HCT116 (cell line): ENCODE data around the gene AGK. TPM values are rescaled to one million over a fixed set of nuclear protein-coding genes. Genes with fewer than 3 reads are reported as not detected.

Experiments used
- ATAC-seq: fragments of 200-7000 bp; cut with Tn5 transposase; 2 replicates; pipeline ENCODE4 v1.9.1; 2020; ENCODE audit warnings: mild to moderate bottlenecking, moderate library complexity
- BruUV-seq: library from RNA; stranded (reverse); fragments of 400-500 nt; replicated peaks from 2 replicates; lab custom pipeline; 2021; lab: Mats Ljungman, UMichigan
- CTCF ChIA-PET: fragments of 300-600 bp; sonication (Branson Sonifier 250); formaldehyde crosslinking; loops from one replicate; lab custom pipeline; 2021; ENCODE audit warnings: antibody characterized with exemption; lab: Charles Lee
- POLR2A ChIA-PET: fragments of 300-600, 350-600 bp; sonication (Branson Sonifier 250); formaldehyde crosslinking; loops from one replicate; lab custom pipeline; 2021; ENCODE audit warnings: antibody characterized with exemption; lab: Charles Lee
- RAD21 ChIA-PET, 2 experiments: fragments of 300-600 bp; sonication (Branson Sonifier 250); formaldehyde crosslinking; loops; one replicate each; lab custom pipeline; 2023; ENCODE audit warnings: low total read pairs in 2 of 2; ENCODE audit not compliant: uncharacterized antibody in 2 of 2, unreplicated experiment in 2 of 2, low non-redundant PET in 1 of 2; lab: Charles Lee
- DNase-seq: peaks from one replicate; pipeline ENCODE4 v3.0.0-alpha.2; 2010; ENCODE audit warnings: low read depth, low spot score
- H2AFZ ChIP-seq: fragments of 200-600 bp; shearing (Covaris generic), sonication (generic); 2 replicates; pipeline ENCODE4 v1.6.1; 2017; ENCODE audit warnings: low read depth, mixed run types, mixed read lengths, antibody characterized with exemption, low read length; ENCODE audit not compliant: poor library complexity, severe bottlenecking
- H3K27ac ChIP-seq: 2 replicates; pipeline ENCODE4 v1.5.1; 2012; ENCODE audit warnings: low read depth, low read length
- H3K27me3 ChIP-seq: fragments of 200-600 bp; sonication (generic); 2 replicates; pipeline ENCODE4 v1.6.1; 2016; ENCODE audit warnings: mixed run types, low read length, mixed read lengths; ENCODE audit not compliant: insufficient read depth
- H3K36me3 ChIP-seq, 2 experiments: fragments of 200-500 bp in 1 of 2; fragments of 200-600 bp in 1 of 2; sonication (Bioruptor generic) in 1 of 2; sonication (generic) in 1 of 2; 2 replicates each; pipeline versions ENCODE4 v1.5.1 to v1.6.1; 2014 to 2016; ENCODE audit warnings: low read length in 2 of 2, inconsistent platforms in 1 of 2, mixed read lengths in 1 of 2, mixed run types in 1 of 2; ENCODE audit not compliant: insufficient read depth in 2 of 2, control insufficient read depth in 1 of 2
- H3K4me1 ChIP-seq, 2 experiments: fragments of 200-600 bp in 1 of 2; sonication (generic) in 1 of 2; 2 replicates each; pipeline versions ENCODE4 v1.5.1 to v1.6.1; 2012 to 2017; ENCODE audit warnings: low read length in 2 of 2, inconsistent platforms in 1 of 2, mild to moderate bottlenecking in 1 of 2, mixed read lengths in 1 of 2, mixed run types in 1 of 2, moderate library complexity in 1 of 2; ENCODE audit not compliant: insufficient read depth in 2 of 2, control insufficient read depth in 1 of 2
- H3K4me2 ChIP-seq: fragments of 200-600 bp; sonication (generic); 2 replicates; pipeline ENCODE4 v1.6.1; 2017; ENCODE audit warnings: mixed run types, low read length, mixed read lengths
- H3K4me3 ChIP-seq, 2 experiments: fragments of 200-600 bp in 1 of 2; sonication (generic) in 1 of 2; replicated peaks in 1 of 2; 2 replicates each; pipeline ENCODE4 v1.5.1; 2011 to 2016; ENCODE audit warnings: low read length in 2 of 2, control low read depth in 1 of 2, low read depth in 1 of 2, mild to moderate bottlenecking in 1 of 2, mixed read lengths in 1 of 2, mixed run types in 1 of 2
- H3K79me2 ChIP-seq: fragments of 200-600 bp; sonication (generic); 2 replicates; pipeline ENCODE4 v1.6.1; 2017; ENCODE audit warnings: mild to moderate bottlenecking, mixed run types, low read length, moderate library complexity, mixed read lengths; ENCODE audit not compliant: insufficient read depth
- H3K9ac ChIP-seq: fragments of 200-600 bp; sonication (generic); 2 replicates; pipeline ENCODE4 v1.6.1; 2016; ENCODE audit warnings: low read length, mixed read lengths
- H3K9me2 ChIP-seq: fragments of 200-600 bp; sonication (generic), shearing (Covaris generic); 2 replicates; pipeline ENCODE4 v1.6.1; 2017; ENCODE audit warnings: mixed run types, mild to moderate bottlenecking, moderate library complexity; ENCODE audit not compliant: insufficient read depth
- H3K9me3 ChIP-seq, 2 experiments: fragments of 200-500 bp in 1 of 2; fragments of 200-600 bp in 1 of 2; sonication (Bioruptor generic) in 1 of 2; sonication (generic) in 1 of 2; 2 replicates each; pipeline ENCODE4 v1.6.1; 2014 to 2017; ENCODE audit warnings: low read length in 2 of 2, mixed read lengths in 2 of 2, inconsistent platforms in 1 of 2, low read depth in 1 of 2, mild to moderate bottlenecking in 1 of 2, mixed run types in 1 of 2, moderate library complexity in 1 of 2; ENCODE audit not compliant: control insufficient read depth in 1 of 2, insufficient read depth in 1 of 2
- H4K20me1 ChIP-seq: fragments of 200-600 bp; sonication (generic), shearing (Covaris generic); 2 replicates; pipeline ENCODE4 v1.6.1; 2017; ENCODE audit warnings: mixed run types, mild to moderate bottlenecking, moderate library complexity; ENCODE audit not compliant: insufficient read depth
- CBX3 ChIP-seq: IDR thresholded peaks from 2 replicates; pipeline ENCODE4 v1.6.1; 2012; ENCODE audit warnings: low read depth
- CEBPB ChIP-seq: IDR thresholded peaks from 2 replicates; pipeline ENCODE4 v1.6.1; 2012; ENCODE audit warnings: low read depth
- EGR1 ChIP-seq: IDR thresholded peaks from 2 replicates; pipeline ENCODE4 v1.6.1; 2012; ENCODE audit warnings: low read depth
- MAX ChIP-seq: IDR thresholded peaks from 2 replicates; pipeline ENCODE4 v1.6.1; 2012
- POLR2A ChIP-seq: IDR thresholded peaks from 2 replicates; pipeline ENCODE4 v1.7.0; 2011; ENCODE audit warnings: borderline replicate concordance; ENCODE audit not compliant: insufficient read depth, insufficient read length; ENCODE audit errors: extremely low read depth
- RAD21 ChIP-seq: IDR thresholded peaks from 2 replicates; pipeline ENCODE4 v1.6.1; 2012; ENCODE audit warnings: low read depth, mild to moderate bottlenecking
- REST ChIP-seq: IDR thresholded peaks from 2 replicates; pipeline ENCODE4 v1.6.1; 2012; ENCODE audit warnings: low read depth
- TCF7L2 ChIP-seq: IDR thresholded peaks from 2 replicates; pipeline ENCODE4 v1.7.0; 2011; ENCODE audit warnings: borderline replicate concordance, inconsistent platforms; ENCODE audit not compliant: insufficient read depth, insufficient read length; ENCODE audit errors: extremely low read depth
- ZBTB33 ChIP-seq: IDR thresholded peaks from 2 replicates; pipeline ENCODE4 v1.6.1; 2011; ENCODE audit warnings: mild to moderate bottlenecking, low read length, moderate library complexity; ENCODE audit not compliant: insufficient replicate concordance; ENCODE audit errors: extremely low read depth
- ZFX ChIP-seq: fragments of 450-650 bp; IDR thresholded peaks from 2 replicates; pipeline ENCODE4 v1.6.1; 2017
- intact Hi-C: fragments of 100-400 bp; cut with micrococcal nuclease; formaldehyde crosslinking; loops from 2 replicates; pipeline ENCODE4 v1.10.0; 2022
- total RNA-seq: library from RNA; stranded (reverse); gene quantifications from one replicate; pipeline ENCODE4 v1.2.1, GENCODE V29; 2021; ENCODE audit not compliant: unreplicated experiment

AGK gene
- total RNA-seq, 1 experiment from 2014 or later = 36.3 TPM

GRCh38 chr7:141630621-141631020 is 79.4 kb downstream of the AGK start:
- BruUV-seq = no TSS peak
- Histone ChIP-seq H3K27me3 (no peaks in the 10 kb centered on the region), H2AFZ (no peak overlapping the region), H3K4me1 (no peaks in the 10 kb centered on the region), H3K9me3 (no peaks in the 10 kb centered on the region), H3K79me2 (no peaks in the 10 kb centered on the region), H4K20me1 (no peaks in the 10 kb centered on the region), H3K4me2 (no peak overlapping the region), H3K36me3 (no peaks in the 10 kb centered on the region), H3K9me2 (no peaks in the 10 kb centered on the region), H3K9ac (no peak overlapping the region), H3K4me3 (no peak overlapping the region), H3K27ac (no peak overlapping the region)
- no peak for DNase-seq
- ChIA-PET RAD21 (no interaction called here), POLR2A (no interaction called here), CTCF (no interaction called here)
- intact Hi-C loops = no loop called here
- ATAC-seq = no peak
- no peak for TF ChIP-seq RAD21
- no peak for TF ChIP-seq CEBPB
- TF ChIP-seq POLR2A = no peak
- TF ChIP-seq EGR1 = no peak
- TF ChIP-seq ZFX = no peak
- TF ChIP-seq TCF7L2 = no peak
- no peak for TF ChIP-seq REST
- TF ChIP-seq ZBTB33 = no peak
- no peak for TF ChIP-seq CBX3
- no peak for TF ChIP-seq MAX
